ENCODE results near the gene CTNNA3.
"Not testable (repeated sequence)": the region's sequence is repeated elsewhere in the genome, so short reads cannot be mapped to it uniquely, and the experiment has no call there.

The CTNNA3 gene

GRCh38 chr10:67506083-67506756 lies 189.8 kb downstream of the CTNNA3 start:
- no peak for DNase-seq (ENCODE audit: low read depth in 2 of 2)

DNA sequence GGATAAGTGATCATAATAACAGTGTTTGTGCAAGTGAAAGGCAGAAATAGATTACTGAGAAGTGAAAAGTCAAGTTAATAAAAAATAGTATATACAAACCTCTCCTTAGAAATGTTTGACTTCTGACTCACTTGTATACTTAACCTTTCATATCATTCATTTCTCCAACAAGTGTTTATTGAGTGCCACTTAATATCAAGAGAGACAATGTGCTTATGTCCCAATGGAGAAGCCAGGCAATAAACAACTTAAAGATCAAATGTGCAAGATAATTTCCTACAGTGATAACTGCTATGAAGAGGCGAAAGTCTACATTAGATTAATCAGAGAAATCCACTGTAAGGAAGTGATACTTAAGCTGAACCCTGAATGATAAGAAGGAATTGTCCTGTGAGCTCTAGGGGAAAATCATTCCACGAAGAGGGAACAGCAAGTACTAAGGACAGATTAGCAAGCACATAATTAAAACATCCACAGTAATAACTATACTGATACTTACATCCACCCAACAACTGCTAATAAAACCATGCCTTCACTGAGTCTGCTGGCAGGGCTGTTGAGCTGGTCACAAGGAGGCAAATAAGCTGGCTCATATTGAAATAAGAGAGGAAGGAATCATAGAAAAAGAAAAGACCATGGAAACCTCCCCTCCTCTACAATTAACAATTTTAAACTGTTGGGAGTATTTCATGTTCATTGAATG lies 203.5 kb downstream of the CTNNA3 start:
- no peak for DNase-seq (ENCODE audit: low read depth in 2 of 2)

DNA sequence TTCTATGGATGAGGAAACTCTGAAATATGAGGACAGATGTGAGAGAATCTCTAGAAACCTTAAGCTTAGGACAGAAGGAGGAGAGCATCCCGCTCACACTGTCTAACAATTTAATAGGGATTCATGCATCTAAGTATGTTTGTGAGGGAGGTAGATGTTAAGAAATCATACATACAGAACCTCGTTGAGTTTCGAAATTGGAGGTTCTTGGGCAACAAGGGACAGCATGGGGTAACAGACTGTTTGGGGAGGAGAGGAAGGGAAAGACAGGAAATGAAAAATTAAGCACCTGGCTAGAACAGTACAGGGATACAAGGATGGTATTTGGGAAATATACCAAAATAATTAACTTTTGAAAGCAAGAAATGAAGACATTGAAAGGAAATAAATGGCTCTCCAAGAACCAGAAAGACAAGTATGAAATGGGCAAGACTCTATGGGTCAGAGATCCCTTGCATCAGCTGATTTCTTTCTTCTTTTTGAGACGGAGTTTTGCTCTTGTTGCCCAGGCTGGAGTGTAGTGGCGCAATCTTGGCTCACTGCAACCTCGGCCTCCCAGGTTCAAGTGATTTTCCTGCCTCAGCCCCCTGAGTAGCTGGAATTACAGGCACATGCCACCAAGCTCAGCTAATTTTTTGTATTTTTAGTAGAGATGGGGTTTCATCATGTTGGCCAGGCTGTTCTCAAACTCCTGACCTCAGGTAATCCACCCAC lies 207.9 kb downstream of the CTNNA3 start:
- no peak for DNase-seq (ENCODE audit: low read depth in 2 of 2)

DNA sequence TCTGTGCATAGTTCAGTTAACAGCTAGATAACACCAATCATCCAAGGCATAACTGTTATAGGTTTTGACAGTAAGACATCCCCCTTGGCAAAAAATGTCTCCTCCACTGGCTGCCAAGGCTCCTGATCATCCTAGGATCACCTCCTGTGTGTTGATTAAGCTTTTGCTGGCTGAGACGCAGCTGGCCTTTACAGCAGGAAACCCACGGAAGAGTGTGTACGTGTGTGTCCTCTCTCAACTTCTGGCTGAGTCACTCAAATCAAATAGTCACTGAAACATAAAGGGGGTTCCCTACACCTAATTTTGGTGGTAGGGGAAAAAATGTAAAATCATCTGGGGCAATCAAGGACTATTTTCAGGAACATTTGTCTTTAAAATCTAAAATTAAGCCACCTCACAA lies 208.8 kb downstream of the CTNNA3 start:
- no peak for DNase-seq (ENCODE audit: low read depth in 2 of 2)

DNA sequence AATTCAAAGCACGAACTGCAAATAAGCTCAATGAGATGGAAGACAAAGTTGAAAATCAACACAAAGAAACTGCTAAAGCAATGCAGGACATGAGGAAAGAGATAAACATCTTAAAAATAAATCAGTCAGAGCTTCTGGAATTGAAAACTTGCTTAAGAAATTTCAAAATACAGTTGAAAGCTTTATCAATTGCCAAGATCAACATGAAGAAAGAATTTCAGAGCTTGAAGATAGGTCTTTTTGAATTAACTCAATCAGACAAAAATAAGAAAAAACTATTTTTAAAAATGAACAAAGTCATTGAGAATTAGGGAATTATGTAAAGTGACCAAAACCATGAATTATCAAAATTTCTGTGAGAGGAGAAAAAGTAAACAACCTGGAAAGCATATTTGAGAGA lies 218.1 kb downstream of the CTNNA3 start:
- DNase-seq (ENCODE audit: low read depth in 2 of 2), result no peak

GRCh38 chr10:67476201-67476600 lies 219.8 kb downstream of the CTNNA3 start:
- DNase-seq (ENCODE audit: low read depth in 2 of 2), result no peak

DNA sequence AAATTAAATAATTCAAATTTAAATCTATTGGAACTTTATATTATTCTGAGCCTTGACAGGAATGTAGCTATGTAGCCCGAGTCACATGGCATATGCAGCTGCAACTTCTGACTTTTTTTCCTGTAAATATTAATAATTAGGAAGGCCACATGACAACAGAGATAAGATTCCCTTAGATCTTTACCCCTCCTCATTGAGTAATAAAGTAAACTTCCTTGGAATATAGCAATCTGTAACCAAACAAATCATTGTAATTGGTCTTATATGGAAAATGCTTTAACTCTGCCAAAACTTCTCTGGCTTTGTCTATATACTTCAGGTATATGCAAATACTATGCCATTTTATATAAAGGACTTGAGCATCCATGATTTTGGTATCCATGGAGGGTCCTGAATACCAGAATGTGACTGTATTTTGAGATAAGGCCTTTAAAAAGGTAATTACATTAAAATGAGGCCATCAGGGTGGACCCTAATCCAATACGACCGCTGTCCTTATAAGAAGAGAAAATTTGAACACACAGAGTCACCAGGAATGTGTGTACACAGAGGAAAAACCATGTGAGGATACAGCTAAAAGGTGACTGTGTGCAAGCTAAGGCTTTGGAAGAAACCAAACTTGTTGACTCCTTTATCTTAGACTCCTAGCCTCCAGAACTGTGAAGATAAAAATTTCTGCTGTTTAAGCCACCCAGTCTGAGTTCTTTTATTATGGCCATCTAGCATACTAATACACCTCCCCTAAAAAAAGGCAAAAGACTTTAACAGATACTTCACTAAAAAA lies 222.0 kb downstream of the CTNNA3 start:
- no peak for DNase-seq (ENCODE audit: low read depth in 2 of 2)

GRCh38 chr10:67471022-67471421 lies 225.0 kb downstream of the CTNNA3 start:
- DNase-seq (ENCODE audit: low read depth in 2 of 2), result no peak

DNA sequence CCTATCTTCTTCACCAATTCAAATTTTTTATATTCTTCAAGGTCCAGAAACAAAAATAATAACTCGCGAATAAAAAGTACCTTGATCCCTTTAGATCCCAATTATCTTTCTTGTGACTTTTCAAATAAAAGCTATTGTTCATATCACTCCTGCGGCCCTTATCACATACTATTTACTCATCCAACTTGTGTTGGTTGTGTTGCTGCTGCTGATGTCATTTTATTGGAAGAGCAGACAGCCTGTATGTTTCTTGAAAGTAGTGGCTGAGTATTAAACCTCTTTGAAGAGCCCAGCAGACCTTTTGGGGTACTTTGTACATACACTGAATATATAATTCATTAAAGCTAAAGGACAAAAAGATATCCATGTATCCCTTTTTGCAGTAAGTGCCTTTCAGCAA lies 231.7 kb downstream of the CTNNA3 start:
- no peak for DNase-seq (ENCODE audit: low read depth in 2 of 2)

- DNase-seq (ENCODE audit: low read depth in 2 of 2), result no peak
Measured at GRCh38 chr10:67452892-67453291, 243.1 kb downstream of the CTNNA3 start.

DNA sequence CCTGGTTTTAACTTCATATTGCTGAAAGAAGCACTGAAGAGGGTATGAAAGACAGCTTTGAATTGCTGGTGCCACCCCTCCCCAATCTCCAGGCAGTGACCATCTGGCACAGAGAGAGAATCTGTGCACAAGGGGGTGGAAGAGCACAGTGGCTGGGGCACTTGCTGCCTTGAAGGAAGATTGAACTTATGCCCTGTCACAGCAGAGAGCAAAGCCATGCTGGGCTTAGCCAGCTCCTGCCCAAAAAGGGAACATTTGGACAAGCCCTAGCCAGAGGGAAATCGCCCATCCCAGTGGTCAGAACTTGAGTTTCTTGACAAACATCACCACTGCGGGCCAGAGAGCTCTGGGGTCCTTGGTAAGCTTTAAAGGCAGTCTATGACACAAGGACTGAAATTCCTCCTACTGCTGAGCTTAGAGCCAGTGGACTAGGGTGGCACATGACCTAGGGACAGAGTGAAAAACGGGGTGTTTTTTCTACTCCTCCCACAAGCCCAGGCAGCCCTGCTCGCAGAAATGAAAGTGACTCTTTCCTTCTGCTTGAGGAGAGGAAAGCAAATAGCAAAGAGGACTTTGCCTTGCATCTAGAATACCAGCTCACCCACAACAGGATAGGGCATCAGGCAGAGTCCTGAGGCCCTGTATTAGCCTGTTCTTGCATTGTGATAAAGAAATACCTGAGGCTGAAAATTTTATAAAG lies 257.2 kb downstream of the CTNNA3 start:
- no peak for DNase-seq (ENCODE audit: low read depth in 2 of 2)

GRCh38 chr10:67433276-67433675 lies 262.7 kb downstream of the CTNNA3 start:
- no peak for DNase-seq (ENCODE audit: low read depth in 2 of 2)

DNA sequence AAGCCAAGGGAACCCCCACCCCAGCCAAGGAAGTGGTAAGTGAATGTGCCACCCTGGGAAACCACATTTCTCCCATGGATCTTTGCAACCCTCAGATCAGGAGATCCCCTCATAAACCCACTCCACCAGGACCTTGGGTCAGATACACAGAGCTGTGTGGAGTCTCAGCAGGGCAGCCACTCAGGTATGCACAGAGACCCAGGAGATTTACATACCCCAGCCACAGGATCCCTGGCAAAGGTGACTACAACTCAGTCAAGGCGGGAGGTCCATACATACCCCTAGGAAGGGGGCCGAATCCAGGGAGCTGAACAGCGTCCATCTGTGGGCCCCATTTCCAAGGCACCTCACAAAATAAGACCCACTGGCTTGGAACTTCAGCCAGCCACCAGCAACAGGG lies 293.4 kb downstream of the CTNNA3 start:
- no peak for DNase-seq (ENCODE audit: low read depth in 2 of 2)

- no peak for DNase-seq (ENCODE audit: low read depth in 2 of 2)
Measured at GRCh38 chr10:67401711-67402110, 294.3 kb downstream of the CTNNA3 start.

- DNase-seq (ENCODE audit: low read depth in 2 of 2), result not testable (repeated sequence)
Measured at GRCh38 chr10:67386841-67387533, 309.0 kb downstream of the CTNNA3 start.

- DNase-seq (ENCODE audit: low read depth in 2 of 2), result no peak
Measured at GRCh38 chr10:67386260-67386659, 309.7 kb downstream of the CTNNA3 start.

- DNase-seq (ENCODE audit: low read depth in 2 of 2), result no peak
Measured at GRCh38 chr10:67385566-67385965, 310.4 kb downstream of the CTNNA3 start.

DNA sequence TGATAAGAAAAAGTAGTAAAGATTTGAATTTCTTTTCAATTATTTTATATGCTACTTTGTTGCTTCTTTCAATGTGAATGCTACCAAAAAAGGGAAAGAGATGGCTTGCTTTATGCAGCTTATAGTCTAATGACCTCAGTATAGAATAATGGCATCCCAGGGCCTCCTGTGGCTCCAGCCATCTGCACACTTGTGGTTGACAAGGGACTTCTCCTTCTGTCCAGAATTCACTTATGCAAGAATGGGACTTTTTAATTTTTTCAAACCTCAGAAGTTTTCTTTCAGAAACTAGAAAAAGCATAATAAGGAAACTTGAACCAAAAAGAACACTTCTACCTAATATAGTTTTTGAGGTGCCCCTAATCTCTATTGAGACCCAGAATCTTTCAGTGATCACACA lies 310.9 kb downstream of the CTNNA3 start:
- DNase-seq (ENCODE audit: low read depth in 2 of 2), result no peak

DNA sequence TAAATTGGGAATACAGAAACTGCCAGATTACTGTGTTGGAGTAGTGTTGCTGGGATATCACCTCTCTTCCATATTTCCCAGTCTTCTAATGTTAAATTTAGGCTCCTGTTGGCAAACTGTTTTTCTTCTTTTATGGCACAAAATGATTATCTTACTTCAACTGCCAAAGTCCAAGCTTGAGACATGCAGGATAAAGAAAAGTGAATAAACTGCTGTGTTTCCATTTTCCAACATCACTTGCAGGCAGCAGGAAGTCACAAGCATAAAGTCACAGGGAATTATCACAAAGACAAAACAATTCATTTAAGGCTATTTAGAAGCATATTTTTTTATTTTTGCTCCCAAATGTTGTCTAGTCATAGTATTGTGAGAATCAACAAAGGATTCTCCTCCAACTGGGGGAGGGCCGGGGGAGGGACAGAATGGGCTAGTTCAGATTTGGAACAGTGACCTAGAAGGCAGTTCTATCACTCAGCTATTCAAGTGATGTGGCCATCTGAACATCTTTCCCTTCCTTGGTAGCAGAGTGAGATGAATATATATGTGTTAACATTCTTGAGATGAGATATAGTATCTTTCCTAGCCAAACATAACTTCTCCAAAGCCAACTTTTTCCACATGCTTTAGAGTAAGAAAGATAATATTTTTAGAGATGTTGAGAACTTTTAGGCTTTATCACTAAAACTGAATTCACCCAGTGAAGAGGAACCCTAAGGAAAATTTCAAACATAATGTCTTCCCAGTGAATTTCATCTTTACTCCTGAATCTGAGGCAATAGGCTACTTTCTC lies 364.7 kb downstream of the CTNNA3 start:
- no peak for DNase-seq (ENCODE audit: low read depth in 2 of 2)

Measured in stimulated activated CD4-positive, alpha-beta T cell treated with anti-CD3 and anti-CD28 coated beads, Interleukin-15, amount 100 ng/mL, for 48 hours (primary cell).